Measurements from ENCODE around the gene SEM1.
"Not testable (repeated sequence)": the region's sequence is repeated elsewhere in the genome, so short reads cannot be mapped to it uniquely, and the experiment has no call there.

SEM1 gene

GRCh38 chr7:96645084-96645483 lies 64.6 kb downstream of the SEM1 start:
- no peak for TF ChIP-seq CTCF (IDR thresholded peaks at IDR 0.05; ENCODE audit: extremely low read depth, insufficient read depth, missing control alignments)
- in situ Hi-C loops (cut with MboI; ENCODE audit: low pct_unique_long_range_greater_than_20kb, low sequenced_read_pairs, unreplicated experiment): no loop called here
- DNase-seq (ENCODE audit: low spot score): no peak

- DNase-seq (ENCODE audit: low spot score); in situ Hi-C loops (cut with MboI; ENCODE audit: low pct_unique_long_range_greater_than_20kb, low sequenced_read_pairs, unreplicated experiment): not testable (repeated sequence)
Observed at GRCh38 chr7:96643436-96643835, 66.2 kb downstream of the SEM1 start.

GRCh38 chr7:96640054-96640453 lies 69.6 kb downstream of the SEM1 start:
- DNase-seq (ENCODE audit: low spot score): no peak
- TF ChIP-seq CTCF (IDR thresholded peaks at IDR 0.05; ENCODE audit: extremely low read depth, insufficient read depth, missing control alignments): no peak
- in situ Hi-C loops (cut with MboI; ENCODE audit: low pct_unique_long_range_greater_than_20kb, low sequenced_read_pairs, unreplicated experiment): no loop called here

All from GM13977 (cell line).